ENCODE results near the gene CTNNA3. TPM values are rescaled to one million over a fixed set of nuclear protein-coding genes. Genes with fewer than 3 reads are reported as not detected.

The CTNNA3 gene
- total and polyA plus RNA-seq, 2 donors (not counting 1 experiment from before 2014, with no cell fraction given), result not detected

- Histone ChIP-seq H4K20me1 (ENCODE audit: control insufficient read depth, extremely low read depth, insufficient read depth, low read length) (no peaks in the 10 kb centered on the region), H3K4me3 (replicated peaks in 1 of 4; ENCODE audit: control extremely low read depth in 1 of 4, insufficient read depth in 1 of 4, low read depth in 3 of 4, low read length in 4 of 4) (no peak overlapping the region), H3K9me3 (ENCODE audit: control insufficient read depth, insufficient read depth, low read depth, low read length) (no peaks in the 10 kb centered on the region), H3K9ac (ENCODE audit: insufficient read depth, low read length) (no peak overlapping the region), H2AFZ (ENCODE audit: low read length) (no peak overlapping the region), H3K4me1 (ENCODE audit: control insufficient read depth, extremely low read depth, insufficient read depth, low read length) (no peaks in the 10 kb centered on the region), H3K27ac (ENCODE audit: insufficient read depth, low read length) (no peak overlapping the region), H3K79me2 (ENCODE audit: control insufficient read depth, insufficient read depth, low read length) (no peaks in the 10 kb centered on the region), H3K4me2 (ENCODE audit: extremely low read depth, insufficient read depth, low read length) (no peak overlapping the region), H3K36me3 (ENCODE audit: control insufficient read depth, insufficient read depth, low read length) (no peaks in the 10 kb centered on the region), H3K27me3 (ENCODE audit: control insufficient read depth, insufficient read depth, low read length) (no peaks in the 10 kb centered on the region)
- no peak for TF ChIP-seq CTCF (conservative IDR thresholded peaks at IDR 0.05 in 1 of 2, IDR thresholded peaks at IDR 0.05 in 1 of 2; ENCODE audit: low read depth in 1 of 2, low read length in 2 of 2)
- TF ChIP-seq EZH2 (IDR thresholded peaks at IDR 0.05; ENCODE audit: low read length, missing control alignments), result no peak
- DNase-seq (ENCODE audit: low read depth in 2 of 2), result no peak
Observed at GRCh38 chr10:66144016-66144415, 1552.0 kb downstream of the CTNNA3 start.

GRCh38 chr10:66102756-66103155, 1593.2 kb downstream of the CTNNA3 start:
- Histone ChIP-seq H3K36me3 (ENCODE audit: control insufficient read depth, insufficient read depth, low read length) (no peaks in the 10 kb centered on the region), H3K27ac (ENCODE audit: insufficient read depth, low read length) (no peak overlapping the region), H3K4me2 (ENCODE audit: extremely low read depth, insufficient read depth, low read length) (no peak overlapping the region), H3K4me3 (replicated peaks in 1 of 4; ENCODE audit: control extremely low read depth in 1 of 4, insufficient read depth in 1 of 4, low read depth in 3 of 4, low read length in 4 of 4) (no peak overlapping the region), H3K9me3 (ENCODE audit: control insufficient read depth, insufficient read depth, low read depth, low read length) (no peaks in the 10 kb centered on the region), H3K79me2 (ENCODE audit: control insufficient read depth, insufficient read depth, low read length) (no peaks in the 10 kb centered on the region), H3K4me1 (ENCODE audit: control insufficient read depth, extremely low read depth, insufficient read depth, low read length) (no peaks in the 10 kb centered on the region), H2AFZ (ENCODE audit: low read length) (no peak overlapping the region), H4K20me1 (ENCODE audit: control insufficient read depth, extremely low read depth, insufficient read depth, low read length) (no peaks in the 10 kb centered on the region), H3K27me3 (ENCODE audit: control insufficient read depth, insufficient read depth, low read length) (no peaks in the 10 kb centered on the region), H3K9ac (ENCODE audit: insufficient read depth, low read length) (no peak overlapping the region)
- DNase-seq (ENCODE audit: low read depth in 2 of 2), result no peak
- TF ChIP-seq EZH2 (IDR thresholded peaks at IDR 0.05; ENCODE audit: low read length, missing control alignments) (no peak), CTCF (conservative IDR thresholded peaks at IDR 0.05 in 1 of 2, IDR thresholded peaks at IDR 0.05 in 1 of 2; ENCODE audit: low read depth in 1 of 2, low read length in 2 of 2) (no peak)

- Histone ChIP-seq H3K9ac (ENCODE audit: insufficient read depth, low read length) (no peak overlapping the region), H3K27me3 (ENCODE audit: control insufficient read depth, insufficient read depth, low read length) (no peaks in the 10 kb centered on the region), H3K4me3 (replicated peaks in 1 of 4; ENCODE audit: control extremely low read depth in 1 of 4, insufficient read depth in 1 of 4, low read depth in 3 of 4, low read length in 4 of 4) (no peak overlapping the region), H3K4me2 (ENCODE audit: extremely low read depth, insufficient read depth, low read length) (no peak overlapping the region), H4K20me1 (ENCODE audit: control insufficient read depth, extremely low read depth, insufficient read depth, low read length) (no peaks in the 10 kb centered on the region), H3K9me3 (ENCODE audit: control insufficient read depth, insufficient read depth, low read depth, low read length) (no peaks in the 10 kb centered on the region), H2AFZ (ENCODE audit: low read length) (no peak overlapping the region), H3K79me2 (ENCODE audit: control insufficient read depth, insufficient read depth, low read length) (no peaks in the 10 kb centered on the region), H3K4me1 (ENCODE audit: control insufficient read depth, extremely low read depth, insufficient read depth, low read length) (no peaks in the 10 kb centered on the region), H3K27ac (ENCODE audit: insufficient read depth, low read length) (no peak overlapping the region), H3K36me3 (ENCODE audit: control insufficient read depth, insufficient read depth, low read length) (no peaks in the 10 kb centered on the region)
- DNase-seq (ENCODE audit: low read depth in 2 of 2), result no peak
- TF ChIP-seq CTCF (conservative IDR thresholded peaks at IDR 0.05 in 1 of 2, IDR thresholded peaks at IDR 0.05 in 1 of 2; ENCODE audit: low read depth in 1 of 2, low read length in 2 of 2), result no peak
- TF ChIP-seq EZH2 (IDR thresholded peaks at IDR 0.05; ENCODE audit: low read length, missing control alignments), result no peak
Observed at GRCh38 chr10:66098595-66099480, 1597.2 kb downstream of the CTNNA3 start.
